HepG2 (cell line): ENCODE data around the gene GNG5. TPM values are rescaled to one million over a fixed set of nuclear protein-coding genes. Genes with fewer than 3 reads are reported as not detected.

Experiments
- DNMT3B ChIP-seq: conservative IDR thresholded peaks from 2 replicates; pipeline ENCODE4 v1.6.1; 2016; ENCODE audit warnings: missing biosample characterization, control low read depth
- ERF ChIP-seq: IDR thresholded peaks from 2 replicates; pipeline ENCODE4 v1.6.1; 2018; ENCODE audit warnings: missing biosample characterization, missing genetic modification reagents
- GMEB2 ChIP-seq: IDR thresholded peaks from 2 replicates; pipeline ENCODE4 v1.6.1; 2016; ENCODE audit warnings: missing biosample characterization, missing genetic modification reagents, low read depth
- IRF2 ChIP-seq: IDR thresholded peaks from 2 replicates; pipeline ENCODE4 v1.6.1; 2018; ENCODE audit warnings: missing genetic modification reagents, missing compliant biosample characterization
- SIN3A ChIP-seq: IDR thresholded peaks from 2 replicates; pipeline ENCODE4 v1.6.1; 2011; ENCODE audit warnings: low read depth, mild to moderate bottlenecking, control low read depth, low read length, borderline replicate concordance
- SNAPC5 ChIP-seq: sonication (generic); formaldehyde crosslinking; IDR thresholded peaks from 2 replicates; pipeline ENCODE4 v1.8.1; 2023; ENCODE audit warnings: mild to moderate bottlenecking, missing genetic modification reagents, borderline replicate concordance
- TFAP4 ChIP-seq: sonication (generic); IDR thresholded peaks from 2 replicates; pipeline ENCODE4 v1.6.1; 2016; ENCODE audit warnings: low read depth, borderline replicate concordance
- ZBTB38 ChIP-seq: sonication (generic); formaldehyde crosslinking; IDR thresholded peaks from 2 replicates; pipeline ENCODE4 v1.5.1; 2020; ENCODE audit warnings: mild to moderate bottlenecking, missing genetic modification reagents
- ZEB1 ChIP-seq: IDR thresholded peaks from 2 replicates; pipeline ENCODE4 v1.6.1; 2012; ENCODE audit warnings: mild to moderate bottlenecking, low read depth, inconsistent platforms; ENCODE audit not compliant: insufficient replicate concordance
- ZFP36L1 ChIP-seq: sonication (generic); formaldehyde crosslinking; IDR thresholded peaks from 2 replicates; pipeline ENCODE4 v1.8.0; 2022; ENCODE audit warnings: mild to moderate bottlenecking, missing genetic modification reagents, moderate library complexity
- ZFY ChIP-seq: sonication (generic); formaldehyde crosslinking; IDR thresholded peaks from 2 replicates; pipeline ENCODE4 v1.4.0; 2020; ENCODE audit warnings: missing genetic modification reagents
- ZNF136 ChIP-seq: sonication (generic); formaldehyde crosslinking; IDR thresholded peaks from 2 replicates; pipeline ENCODE4 v1.8.1; 2022; ENCODE audit warnings: low read depth, mild to moderate bottlenecking, moderate library complexity, missing genetic modification reagents
- ZNF225 ChIP-seq: sonication (generic); formaldehyde crosslinking; IDR thresholded peaks from 2 replicates; pipeline ENCODE4 v1.4.0; 2020; ENCODE audit warnings: mild to moderate bottlenecking, missing genetic modification reagents
- ZNF280D ChIP-seq: sonication (generic); formaldehyde crosslinking; IDR thresholded peaks from 2 replicates; pipeline ENCODE4 v1.5.1; 2020; ENCODE audit warnings: mild to moderate bottlenecking, missing genetic modification reagents
- ZNF331 ChIP-seq: sonication (generic); formaldehyde crosslinking; IDR thresholded peaks from 2 replicates; pipeline ENCODE4 v1.4.0; 2020; ENCODE audit warnings: missing genetic modification reagents
- ZNF441 ChIP-seq: sonication (generic); formaldehyde crosslinking; IDR thresholded peaks from 2 replicates; pipeline ENCODE4 v1.7.0; 2021; ENCODE audit warnings: missing genetic modification reagents, borderline replicate concordance
- ZNF710 ChIP-seq: sonication (generic); formaldehyde crosslinking; IDR thresholded peaks from 2 replicates; pipeline ENCODE4 v1.5.0; 2020; ENCODE audit warnings: mild to moderate bottlenecking, missing genetic modification reagents, borderline replicate concordance
- ZNF800 ChIP-seq: sonication (generic); formaldehyde crosslinking; IDR thresholded peaks from 2 replicates; pipeline ENCODE4 v1.4.0; 2020; ENCODE audit warnings: missing genetic modification reagents
- polyA plus RNA-seq, 8 experiments: library from polyadenylated mRNA; depleted of rRNA in 3 of 8; stranded (reverse) in 7 of 8; unstranded in 1 of 8; fragments of >200 nt; fragmentation: Illumina TruSeq in 4 of 8; extraction: Trizol in 4 of 8; gene quantifications; 2 replicates each; pipeline versions ENCODE4 v1.2.1 to v1.2.3, GENCODE V29; 2011 to 2016; ENCODE audit warnings: low read depth in 4 of 8, missing spikeins in 1 of 8, mixed read lengths in 1 of 8; ENCODE audit not compliant: insufficient read depth in 1 of 8
- total RNA-seq, 5 experiments: library from RNA; depleted of rRNA; stranded (reverse); fragments of >200 nt; fragmentation: Illumina TruSeq; extraction: Trizol; gene quantifications; 2 replicates each; pipeline ENCODE4 v1.2.3, GENCODE V29; 2016; ENCODE audit warnings: low read depth in 1 of 5

GNG5 gene
- total and polyA plus RNA-seq, 2 of the 13 experiments (the other 11 are each of a cell fraction or from before 2014, with no cell fraction given): 103 to 137 TPM

GRCh38 chr1:84478876-84479868 lies 27.2 kb downstream of the GNG5 start, which contains the start of gene RPF1 (continued):
- TF ChIP-seq ZNF225 (CRISPR knock-in tag) (no peak), ZNF331 (CRISPR knock-in tag) (peak; percentile 58), ZNF710 (CRISPR knock-in tag) (peak; percentile 56; the same call in 1 of the 2 replicates), IRF2 (peak; percentile 64), TFAP4 (0 out of 2 replicates have a peak, but pooled peaks have one; percentile 29), DNMT3B (CRISPR knock-in tag) (peak; percentile 55; the same call in 1 of the 2 replicates), ZNF800 (CRISPR knock-in tag) (0 out of 2 replicates have a peak, but pooled peaks have one; percentile 33), ERF (CRISPR knock-in tag) (peak; percentile 52; the same call in 1 of the 2 replicates), ZNF136 (CRISPR knock-in tag) (no peak), GMEB2 (CRISPR knock-in tag) (peak; percentile 14; the same call in 1 of the 2 replicates), SNAPC5 (CRISPR knock-in tag) (no peak), ZBTB38 (CRISPR knock-in tag) (peak; percentile 51; the same call in 1 of the 2 replicates), ZFP36L1 (CRISPR knock-in tag) (no peak), ZFY (peak; percentile 51), ZNF441 (CRISPR knock-in tag) (peak; percentile 39; the same call in 1 of the 2 replicates), ZNF280D (CRISPR knock-in tag) (peak; percentile 93), SIN3A (0 out of 2 replicates have a peak, but pooled peaks have one; percentile 20), ZEB1 (peak; percentile 42)
